ENCODE results near the gene ECM1.

- no peak for TF ChIP-seq CTCF (IDR thresholded peaks at IDR 0.05; ENCODE audit: low read depth, low read length)
- no peak for TF ChIP-seq EZH2phosphoT487 (IDR thresholded peaks at IDR 0.05; ENCODE audit: low read depth)
Observed at GRCh38 chr1:150513351-150513791, 5.5 kb downstream of the ECM1 start.

Data from OCI-LY3 (cell line).